DOHH2 (cell line): ENCODE data around the gene KRTAP25-1.

Source experiments
- H3F3A ChIP-seq: fragments of 200-600 bp; sonication (generic), shearing (Covaris generic); 2 replicates; pipeline ENCODE4 v1.6.0; 2016; ENCODE audit warnings: antibody characterized with exemption, mild to moderate bottlenecking; ENCODE audit not compliant: control insufficient read depth, insufficient read depth
- H3K27ac ChIP-seq: fragments of 200-600 bp; sonication (generic); 2 replicates; pipeline ENCODE4 v1.5.1; 2014; ENCODE audit warnings: low read depth, mild to moderate bottlenecking, low read length, moderate library complexity
- H3K27me3 ChIP-seq: fragments of 200-600 bp; sonication (generic); 2 replicates; pipeline ENCODE4 v1.6.1; 2014; ENCODE audit warnings: mild to moderate bottlenecking, low read length, mixed read lengths; ENCODE audit not compliant: control insufficient read depth
- H3K36me3 ChIP-seq: fragments of 200-600 bp; sonication (generic); 2 replicates; pipeline ENCODE4 v1.6.1; 2014; ENCODE audit warnings: mild to moderate bottlenecking, low read length, moderate library complexity, mixed read lengths; ENCODE audit not compliant: control insufficient read depth
- H3K4me1 ChIP-seq: fragments of 200-600 bp; sonication (generic); 2 replicates; pipeline ENCODE4 v1.6.1; 2014; ENCODE audit warnings: mild to moderate bottlenecking, low read length, mixed read lengths; ENCODE audit not compliant: control insufficient read depth
- H3K4me2 ChIP-seq: fragments of 200-600 bp; sonication (generic); 2 replicates; pipeline ENCODE4 v1.6.0; 2014; ENCODE audit warnings: mild to moderate bottlenecking, low read length, moderate library complexity
- H3K4me3 ChIP-seq: fragments of 200-600 bp; sonication (generic); 2 replicates; pipeline ENCODE4 v1.5.1; 2014; ENCODE audit warnings: mild to moderate bottlenecking, low read length, mixed read lengths
- H3K79me2 ChIP-seq: fragments of 200-600 bp; sonication (generic); 2 replicates; pipeline ENCODE4 v1.6.1; 2014; ENCODE audit warnings: mild to moderate bottlenecking, low read length, mixed read lengths; ENCODE audit not compliant: control insufficient read depth
- H3K9me2 ChIP-seq: fragments of 200-600 bp; sonication (generic); replicated peaks from 2 replicates; pipeline ENCODE4 v1.6.1; 2014; ENCODE audit warnings: mild to moderate bottlenecking, low read length, mixed read lengths; ENCODE audit not compliant: control insufficient read depth
- H3K9me3 ChIP-seq: fragments of 200-600 bp; sonication (generic); 2 replicates; pipeline ENCODE4 v1.6.1; 2014; ENCODE audit warnings: antibody characterized with exemption, low read length, mixed read lengths; ENCODE audit not compliant: control insufficient read depth, insufficient read depth
- H4K20me1 ChIP-seq: fragments of 200-600 bp; sonication (generic); 2 replicates; pipeline ENCODE4 v1.6.0; 2014; ENCODE audit warnings: low read depth, mild to moderate bottlenecking, antibody characterized with exemption, low read length, moderate library complexity; ENCODE audit not compliant: control insufficient read depth, insufficient read depth
- EZH2phosphoT487 ChIP-seq: fragments of 200-600 bp; sonication (generic); IDR thresholded peaks from 2 replicates; pipeline ENCODE4 v1.6.1; 2017; ENCODE audit warnings: borderline replicate concordance, mild to moderate bottlenecking, antibody characterized with exemption, low read length, moderate library complexity, mixed read lengths
- TF ChIP-seq, protein P1 (sequence below): fragments of 200-600 bp; sonication (generic); IDR thresholded peaks from one replicate; pipeline ENCODE4 v1.5.1; 2014; ENCODE audit warnings: antibody characterized with exemption, mild to moderate bottlenecking, low read depth, low read length; ENCODE audit not compliant: poor library complexity, severe bottlenecking

KRTAP25-1 gene

DNA sequence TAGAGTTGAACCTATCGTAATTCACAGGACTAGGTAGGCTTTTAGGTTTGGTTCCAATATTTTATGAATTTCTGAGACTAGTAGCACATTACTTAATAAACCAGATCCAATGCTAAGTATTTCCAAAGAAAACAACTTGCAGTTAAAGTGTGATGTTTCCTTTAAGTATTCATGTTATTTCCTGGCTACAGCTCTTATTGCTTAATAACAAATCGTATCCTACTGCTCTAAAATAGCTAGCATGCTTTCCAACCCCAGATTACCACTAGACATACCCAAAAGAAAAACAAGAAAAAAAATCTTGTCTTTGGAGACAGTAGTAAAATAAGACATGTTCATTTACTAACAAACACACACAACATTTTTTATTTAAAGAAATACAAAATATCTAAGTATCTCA is 47.3 kb upstream of the KRTAP25-1 start:
- no peak overlapping the region for H3K27ac ChIP-seq
- TF ChIP-seq EZH2phosphoT487, result no peak
- TF ChIP-seq, protein P1, sequence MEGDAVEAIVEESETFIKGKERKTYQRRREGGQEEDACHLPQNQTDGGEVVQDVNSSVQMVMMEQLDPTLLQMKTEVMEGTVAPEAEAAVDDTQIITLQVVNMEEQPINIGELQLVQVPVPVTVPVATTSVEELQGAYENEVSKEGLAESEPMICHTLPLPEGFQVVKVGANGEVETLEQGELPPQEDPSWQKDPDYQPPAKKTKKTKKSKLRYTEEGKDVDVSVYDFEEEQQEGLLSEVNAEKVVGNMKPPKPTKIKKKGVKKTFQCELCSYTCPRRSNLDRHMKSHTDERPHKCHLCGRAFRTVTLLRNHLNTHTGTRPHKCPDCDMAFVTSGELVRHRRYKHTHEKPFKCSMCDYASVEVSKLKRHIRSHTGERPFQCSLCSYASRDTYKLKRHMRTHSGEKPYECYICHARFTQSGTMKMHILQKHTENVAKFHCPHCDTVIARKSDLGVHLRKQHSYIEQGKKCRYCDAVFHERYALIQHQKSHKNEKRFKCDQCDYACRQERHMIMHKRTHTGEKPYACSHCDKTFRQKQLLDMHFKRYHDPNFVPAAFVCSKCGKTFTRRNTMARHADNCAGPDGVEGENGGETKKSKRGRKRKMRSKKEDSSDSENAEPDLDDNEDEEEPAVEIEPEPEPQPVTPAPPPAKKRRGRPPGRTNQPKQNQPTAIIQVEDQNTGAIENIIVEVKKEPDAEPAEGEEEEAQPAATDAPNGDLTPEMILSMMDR, result no peak
- H3K36me3 ChIP-seq, result no peaks in the 10 kb centered on the region
- no peaks in the 10 kb centered on the region for H3K9me2 ChIP-seq
- no peak overlapping the region for H3K4me3 ChIP-seq
- no peaks in the 10 kb centered on the region for H4K20me1 ChIP-seq
- H3K27me3 ChIP-seq, result no peaks in the 10 kb centered on the region
- H3K4me1 ChIP-seq, result no peaks in the 10 kb centered on the region
- H3F3A ChIP-seq, result no peaks in the 10 kb centered on the region
- no peaks in the 10 kb centered on the region; the same call in 1 of the 2 replicates for H3K9me3 ChIP-seq
- H3K79me2 ChIP-seq, result no peaks in the 10 kb centered on the region
- no peak overlapping the region for H3K4me2 ChIP-seq

DNA sequence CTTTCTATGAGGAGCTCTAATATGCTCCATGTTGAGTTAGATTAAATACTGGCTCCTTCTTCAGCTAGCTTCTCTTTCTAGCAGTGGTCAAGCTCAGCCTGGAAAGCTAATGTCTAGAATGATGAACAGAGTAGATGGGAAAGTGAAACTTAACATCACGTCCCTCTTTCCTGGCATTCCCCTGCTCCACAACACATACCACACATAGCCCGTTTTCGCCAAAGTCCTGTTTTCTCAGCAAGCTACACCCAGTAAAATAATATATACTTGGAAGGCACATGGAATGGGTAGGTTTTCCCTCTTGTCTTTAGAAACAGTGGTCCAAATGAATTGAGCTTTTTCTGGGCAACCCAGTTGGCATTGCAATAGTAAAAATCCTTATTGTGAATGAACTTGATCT is 44.4 kb upstream of the KRTAP25-1 start:
- H3K4me1 ChIP-seq, result no peaks in the 10 kb centered on the region
- no peaks in the 10 kb centered on the region for H3K27me3 ChIP-seq
- H3K9me2 ChIP-seq, result no peaks in the 10 kb centered on the region
- no peaks in the 10 kb centered on the region for H3K36me3 ChIP-seq
- H3K4me2 ChIP-seq, result no peak overlapping the region
- no peak overlapping the region for H3K4me3 ChIP-seq
- no peaks in the 10 kb centered on the region; the same call in 1 of the 2 replicates for H3K9me3 ChIP-seq
- no peaks in the 10 kb centered on the region for H3K79me2 ChIP-seq
- H4K20me1 ChIP-seq, result no peaks in the 10 kb centered on the region
- H3K27ac ChIP-seq, result no peak overlapping the region
- no peaks in the 10 kb centered on the region for H3F3A ChIP-seq
- TF ChIP-seq EZH2phosphoT487, result no peak
- TF ChIP-seq, protein P1, result no peak

DNA sequence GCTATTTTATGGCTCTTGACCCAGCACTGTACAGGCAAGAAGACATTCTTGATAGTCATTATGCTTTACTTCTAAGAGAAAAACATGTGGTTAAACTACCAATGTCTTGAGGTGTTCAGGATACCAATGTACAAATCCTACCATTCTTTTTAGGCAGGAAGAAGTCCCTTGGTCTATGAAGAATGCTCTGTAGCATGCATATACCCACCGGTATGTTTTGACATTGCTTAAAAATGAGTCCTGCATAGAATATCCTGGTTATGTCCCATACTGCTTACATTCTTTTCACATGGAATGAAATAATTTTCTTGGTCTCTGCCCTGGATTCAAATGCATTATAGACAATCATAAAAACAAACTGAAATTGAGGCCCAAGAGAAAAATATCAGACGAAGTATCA is 43.4 kb upstream of the KRTAP25-1 start:
- Histone ChIP-seq H3K27ac (no peak overlapping the region), H3K27me3 (no peaks in the 10 kb centered on the region), H3K4me2 (no peak overlapping the region), H3K9me2 (no peaks in the 10 kb centered on the region), H3F3A (no peaks in the 10 kb centered on the region), H3K4me1 (no peaks in the 10 kb centered on the region), H4K20me1 (no peaks in the 10 kb centered on the region), H3K36me3 (no peaks in the 10 kb centered on the region), H3K4me3 (no peak overlapping the region), H3K9me3 (no peaks in the 10 kb centered on the region; the same call in 1 of the 2 replicates), H3K79me2 (no peaks in the 10 kb centered on the region)
- TF ChIP-seq EZH2phosphoT487, result no peak
- TF ChIP-seq, protein P1, result no peak
